PFSK-1 (cell line): ENCODE data around the gene PPP1R10.

ENCODE experiments used
- FOXP2 ChIP-seq: optimal IDR thresholded peaks from 2 replicates; pipeline ENCODE3; 2011; ENCODE audit warnings: borderline replicate concordance, control low read depth, inconsistent platforms; ENCODE audit not compliant: insufficient read depth; ENCODE audit errors: extremely low read length, extremely low read depth
- POLR2AphosphoS5 ChIP-seq: IDR thresholded peaks from 2 replicates; pipeline ENCODE4 v1.6.1; 2012; ENCODE audit warnings: low read depth, mild to moderate bottlenecking, control low read depth, low read length, moderate library complexity
- SIN3A ChIP-seq: IDR thresholded peaks from 2 replicates; pipeline ENCODE4 v1.6.1; 2012; ENCODE audit warnings: mild to moderate bottlenecking, low read length, moderate library complexity, borderline replicate concordance; ENCODE audit not compliant: insufficient read depth
- TAF1 ChIP-seq: IDR thresholded peaks from 2 replicates; pipeline ENCODE4 v1.6.1; 2012; ENCODE audit warnings: low read length, control low read depth, borderline replicate concordance; ENCODE audit not compliant: insufficient read depth
- TF ChIP-seq, protein P1 (sequence below), 2 experiments: IDR thresholded peaks; 2 replicates each; pipeline versions ENCODE4 v1.6.1 to v1.8.0; 2011 to 2012; ENCODE audit warnings: low read depth in 2 of 2, low read length in 2 of 2, control low read depth in 1 of 2, inconsistent platforms in 1 of 2, mild to moderate bottlenecking in 1 of 2, moderate library complexity in 1 of 2; ENCODE audit not compliant: insufficient read depth in 1 of 2

GRCh38 chr6:30570740-30571074 is 46.3 kb downstream of the PPP1R10 start:
- TF ChIP-seq TAF1 (no peak), FOXP2 (no peak), SIN3A (no peak), POLR2AphosphoS5 (no peak)
- TF ChIP-seq, protein P1, sequence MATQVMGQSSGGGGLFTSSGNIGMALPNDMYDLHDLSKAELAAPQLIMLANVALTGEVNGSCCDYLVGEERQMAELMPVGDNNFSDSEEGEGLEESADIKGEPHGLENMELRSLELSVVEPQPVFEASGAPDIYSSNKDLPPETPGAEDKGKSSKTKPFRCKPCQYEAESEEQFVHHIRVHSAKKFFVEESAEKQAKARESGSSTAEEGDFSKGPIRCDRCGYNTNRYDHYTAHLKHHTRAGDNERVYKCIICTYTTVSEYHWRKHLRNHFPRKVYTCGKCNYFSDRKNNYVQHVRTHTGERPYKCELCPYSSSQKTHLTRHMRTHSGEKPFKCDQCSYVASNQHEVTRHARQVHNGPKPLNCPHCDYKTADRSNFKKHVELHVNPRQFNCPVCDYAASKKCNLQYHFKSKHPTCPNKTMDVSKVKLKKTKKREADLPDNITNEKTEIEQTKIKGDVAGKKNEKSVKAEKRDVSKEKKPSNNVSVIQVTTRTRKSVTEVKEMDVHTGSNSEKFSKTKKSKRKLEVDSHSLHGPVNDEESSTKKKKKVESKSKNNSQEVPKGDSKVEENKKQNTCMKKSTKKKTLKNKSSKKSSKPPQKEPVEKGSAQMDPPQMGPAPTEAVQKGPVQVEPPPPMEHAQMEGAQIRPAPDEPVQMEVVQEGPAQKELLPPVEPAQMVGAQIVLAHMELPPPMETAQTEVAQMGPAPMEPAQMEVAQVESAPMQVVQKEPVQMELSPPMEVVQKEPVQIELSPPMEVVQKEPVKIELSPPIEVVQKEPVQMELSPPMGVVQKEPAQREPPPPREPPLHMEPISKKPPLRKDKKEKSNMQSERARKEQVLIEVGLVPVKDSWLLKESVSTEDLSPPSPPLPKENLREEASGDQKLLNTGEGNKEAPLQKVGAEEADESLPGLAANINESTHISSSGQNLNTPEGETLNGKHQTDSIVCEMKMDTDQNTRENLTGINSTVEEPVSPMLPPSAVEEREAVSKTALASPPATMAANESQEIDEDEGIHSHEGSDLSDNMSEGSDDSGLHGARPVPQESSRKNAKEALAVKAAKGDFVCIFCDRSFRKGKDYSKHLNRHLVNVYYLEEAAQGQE (IDR thresholded peaks at IDR 0.05; ENCODE audit: insufficient read depth in 1 of 2, low read depth in 2 of 2, low read length in 2 of 2): no peak
